Bronchial epithelial cell (primary cell): ENCODE measurements around the gene NAT14. TPM values are rescaled to one million over a fixed set of nuclear protein-coding genes. Genes with fewer than 3 reads are reported as not detected.

ENCODE experiments used
- DNase-seq: peaks from one replicate; pipeline ENCODE4 v3.0.0-alpha.2; 2010; ENCODE audit warnings: low read depth
- FAIRE-seq: peaks from 2 replicates; lab custom pipeline; 2011; peaks lifted over from hg19 to GRCh38; lab: Jason Lieb, UNC
- H3K27me3 ChIP-seq: 2 replicates; pipeline ENCODE4 v1.5.1; 2011; ENCODE audit warnings: low read length; ENCODE audit not compliant: control insufficient read depth, insufficient read depth
- H3K36me3 ChIP-seq: 2 replicates; pipeline ENCODE4 v1.5.1; 2011; ENCODE audit warnings: low read length; ENCODE audit not compliant: control insufficient read depth, insufficient read depth
- H3K4me3 ChIP-seq: 2 replicates; pipeline ENCODE4 v1.5.1; 2011; ENCODE audit warnings: mild to moderate bottlenecking, low read depth, low read length, control low read depth
- total RNA-seq: library from RNA; depleted of rRNA; stranded (reverse); fragments of >200 nt; gene quantifications from 2 replicates; pipeline ENCODE4 v1.2.1, GENCODE V29; 2014
- TF ChIP-seq, protein P1 (sequence below): IDR thresholded peaks from 2 replicates; pipeline ENCODE4 v1.5.1; 2011; ENCODE audit warnings: mild to moderate bottlenecking, moderate library complexity, low read length, control low read depth, inconsistent platforms; ENCODE audit not compliant: insufficient read depth, severe bottlenecking

Gene NAT14
- total RNA-seq, 1 donor from 2014 or later, result 2.4 TPM

DNA sequence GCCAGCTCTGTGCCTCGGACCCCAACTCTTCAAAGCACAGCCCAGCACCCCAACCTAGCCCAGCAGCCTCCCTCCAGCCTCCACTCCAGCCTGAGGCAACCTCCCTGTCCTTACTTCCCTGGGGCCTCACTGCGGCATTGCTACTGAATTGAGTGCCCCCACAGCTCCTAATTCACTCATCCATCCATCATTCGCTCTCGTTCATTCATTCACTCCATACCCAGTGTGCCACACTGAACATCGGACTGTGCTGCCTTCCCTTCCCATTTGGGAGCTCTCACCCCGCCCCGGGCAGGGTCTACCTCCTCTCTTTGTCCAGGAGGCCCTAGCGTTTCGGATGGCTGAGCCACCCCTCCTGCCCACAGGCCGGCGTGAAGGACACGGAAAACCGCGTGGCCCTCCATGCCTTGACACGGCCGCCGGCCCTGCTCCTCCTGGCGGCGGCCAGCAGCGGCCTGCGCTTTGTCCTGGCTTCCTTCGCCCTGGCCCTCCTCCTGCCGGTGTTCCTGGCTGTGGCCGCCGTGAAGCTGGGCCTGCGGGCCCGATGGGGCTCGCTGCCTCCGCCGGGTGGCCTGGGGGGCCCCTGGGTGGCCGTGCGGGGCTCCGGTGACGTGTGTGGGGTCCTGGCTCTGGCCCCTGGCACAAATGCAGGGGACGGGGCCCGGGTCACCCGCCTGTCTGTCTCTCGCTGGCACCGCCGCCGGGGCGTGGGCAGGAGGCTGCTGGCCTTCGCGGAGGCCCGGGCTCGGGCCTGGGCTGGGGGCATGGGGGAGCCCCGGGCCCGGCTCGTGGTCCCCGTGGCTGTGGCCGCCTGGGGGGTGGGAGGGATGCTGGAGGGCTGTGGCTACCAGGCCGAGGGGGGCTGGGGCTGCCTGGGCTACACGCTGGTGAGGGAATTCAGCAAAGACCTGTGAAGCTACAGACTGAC, 1.3 kb downstream of the NAT14 start:
- Histone ChIP-seq H3K36me3 (peaks cover 6% of the 10 kb centered on the region), H3K4me3 (no peak overlapping the region), H3K27me3 (peaks cover 2% of the 10 kb centered on the region)
- FAIRE-seq (no peak), DNase-seq (no peak)
- TF ChIP-seq, protein P1, sequence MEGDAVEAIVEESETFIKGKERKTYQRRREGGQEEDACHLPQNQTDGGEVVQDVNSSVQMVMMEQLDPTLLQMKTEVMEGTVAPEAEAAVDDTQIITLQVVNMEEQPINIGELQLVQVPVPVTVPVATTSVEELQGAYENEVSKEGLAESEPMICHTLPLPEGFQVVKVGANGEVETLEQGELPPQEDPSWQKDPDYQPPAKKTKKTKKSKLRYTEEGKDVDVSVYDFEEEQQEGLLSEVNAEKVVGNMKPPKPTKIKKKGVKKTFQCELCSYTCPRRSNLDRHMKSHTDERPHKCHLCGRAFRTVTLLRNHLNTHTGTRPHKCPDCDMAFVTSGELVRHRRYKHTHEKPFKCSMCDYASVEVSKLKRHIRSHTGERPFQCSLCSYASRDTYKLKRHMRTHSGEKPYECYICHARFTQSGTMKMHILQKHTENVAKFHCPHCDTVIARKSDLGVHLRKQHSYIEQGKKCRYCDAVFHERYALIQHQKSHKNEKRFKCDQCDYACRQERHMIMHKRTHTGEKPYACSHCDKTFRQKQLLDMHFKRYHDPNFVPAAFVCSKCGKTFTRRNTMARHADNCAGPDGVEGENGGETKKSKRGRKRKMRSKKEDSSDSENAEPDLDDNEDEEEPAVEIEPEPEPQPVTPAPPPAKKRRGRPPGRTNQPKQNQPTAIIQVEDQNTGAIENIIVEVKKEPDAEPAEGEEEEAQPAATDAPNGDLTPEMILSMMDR, result no peak

DNA sequence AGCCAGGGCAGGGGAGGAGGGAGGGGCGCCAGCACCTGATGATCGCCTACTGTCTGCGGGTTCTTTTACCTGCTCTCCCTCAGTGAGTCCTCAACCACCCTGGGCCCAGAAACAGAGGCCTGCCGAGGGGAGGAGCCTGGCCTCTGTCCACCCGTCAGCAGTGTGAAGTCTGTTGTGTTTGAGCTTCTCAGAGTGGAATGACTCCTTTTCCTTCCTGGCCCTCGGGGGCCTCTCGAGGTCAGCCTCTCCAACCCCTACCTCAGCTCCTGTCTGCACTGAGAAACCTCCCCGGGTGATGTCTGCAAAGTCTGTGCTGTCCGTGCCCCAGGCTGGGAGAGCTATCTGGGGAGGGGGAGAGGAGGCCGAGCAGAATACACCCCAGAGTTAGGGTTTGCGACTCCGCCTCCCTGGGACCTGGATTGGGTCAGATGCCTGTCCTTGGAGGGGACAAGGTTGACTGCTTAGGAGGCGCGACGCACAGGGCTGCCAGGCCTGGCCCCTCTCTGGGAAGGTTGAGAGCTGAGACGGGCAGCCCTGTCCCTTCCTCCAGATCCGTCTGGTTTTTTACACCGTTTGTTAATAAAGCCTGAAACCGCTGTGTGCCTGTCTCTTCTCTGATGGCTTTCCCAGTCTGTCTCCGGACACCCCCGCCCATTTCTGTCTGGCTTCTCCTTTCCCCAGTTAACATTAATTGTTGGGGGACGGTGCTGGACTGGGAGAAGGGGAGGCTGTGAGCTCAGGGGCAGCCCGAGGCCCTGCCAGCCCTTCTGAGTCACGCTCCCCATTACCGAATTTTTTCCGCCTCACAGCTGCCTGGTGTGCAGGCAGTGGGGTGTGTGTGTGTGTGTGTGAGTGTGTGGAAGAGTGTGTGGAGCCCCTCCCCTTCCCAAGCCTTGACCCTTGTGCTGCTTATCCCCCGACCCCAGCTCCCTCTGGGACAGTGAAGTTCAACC, 2.3 kb downstream of the NAT14 start:
- peak; percentile 66 for DNase-seq

DNA sequence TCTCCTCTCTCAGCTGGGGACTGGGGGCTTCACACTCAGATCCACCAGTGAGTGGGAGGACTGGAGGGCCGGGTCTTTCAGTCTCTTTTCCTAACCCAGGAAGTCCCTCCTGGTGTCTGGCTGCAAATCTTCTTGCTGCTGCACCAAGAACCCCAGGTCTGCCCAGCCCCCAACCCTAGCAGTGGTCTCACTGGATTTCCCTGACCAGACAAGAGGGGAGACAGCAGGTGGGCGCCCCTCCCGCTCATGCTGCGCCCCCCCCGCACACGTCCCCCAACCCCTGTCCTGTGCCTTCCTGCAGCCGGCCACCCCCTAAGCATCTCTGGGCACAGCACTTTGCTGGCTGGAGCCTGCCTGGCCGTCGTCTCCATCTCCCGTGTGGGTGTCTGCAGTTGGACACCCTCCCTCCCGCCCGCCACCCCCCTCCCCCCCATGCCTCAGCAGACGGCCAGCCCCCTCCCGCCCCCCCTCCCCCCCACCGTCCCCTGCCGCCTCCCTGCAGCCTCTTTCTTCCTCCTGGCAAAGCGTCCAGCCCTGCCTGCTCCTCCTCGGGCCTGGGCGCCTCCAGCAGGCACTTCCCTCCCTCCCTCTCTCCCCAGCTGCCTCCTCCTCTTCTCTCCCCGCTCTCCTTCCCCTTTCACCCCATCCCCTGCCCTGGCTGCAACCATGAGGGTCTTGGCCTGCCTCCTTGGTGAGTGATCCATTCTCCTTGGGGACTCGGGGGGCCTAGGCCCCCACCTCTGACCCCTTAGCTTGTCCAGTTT, 3.1 kb downstream of the NAT14 start, which contains the start of gene SSC5D:
Gene SSC5D, plus strand, starts transcription at position 513 of the 764 bp plus-strand sequence. Its CDS starts 154 bp downstream, at position 667.
- FAIRE-seq (no peak), DNase-seq (no peak)
- Histone ChIP-seq H3K4me3 (no peak within 1 kb of the TSS), H3K36me3 (peaks cover 2% of the 10 kb centered on the region), H3K27me3 (peaks cover 5% of the 10 kb centered on the region)
- TF ChIP-seq, protein P1, result no peak

More for the DNA sequence above, 2.3 kb downstream of the NAT14 start:
- Histone ChIP-seq H3K4me3 (no peak overlapping the region), H3K36me3 (peaks cover 6% of the 10 kb centered on the region), H3K27me3 (peaks cover 4% of the 10 kb centered on the region)
- TF ChIP-seq, protein P1, result no peak
- peak; percentile 36 for FAIRE-seq

DNA sequence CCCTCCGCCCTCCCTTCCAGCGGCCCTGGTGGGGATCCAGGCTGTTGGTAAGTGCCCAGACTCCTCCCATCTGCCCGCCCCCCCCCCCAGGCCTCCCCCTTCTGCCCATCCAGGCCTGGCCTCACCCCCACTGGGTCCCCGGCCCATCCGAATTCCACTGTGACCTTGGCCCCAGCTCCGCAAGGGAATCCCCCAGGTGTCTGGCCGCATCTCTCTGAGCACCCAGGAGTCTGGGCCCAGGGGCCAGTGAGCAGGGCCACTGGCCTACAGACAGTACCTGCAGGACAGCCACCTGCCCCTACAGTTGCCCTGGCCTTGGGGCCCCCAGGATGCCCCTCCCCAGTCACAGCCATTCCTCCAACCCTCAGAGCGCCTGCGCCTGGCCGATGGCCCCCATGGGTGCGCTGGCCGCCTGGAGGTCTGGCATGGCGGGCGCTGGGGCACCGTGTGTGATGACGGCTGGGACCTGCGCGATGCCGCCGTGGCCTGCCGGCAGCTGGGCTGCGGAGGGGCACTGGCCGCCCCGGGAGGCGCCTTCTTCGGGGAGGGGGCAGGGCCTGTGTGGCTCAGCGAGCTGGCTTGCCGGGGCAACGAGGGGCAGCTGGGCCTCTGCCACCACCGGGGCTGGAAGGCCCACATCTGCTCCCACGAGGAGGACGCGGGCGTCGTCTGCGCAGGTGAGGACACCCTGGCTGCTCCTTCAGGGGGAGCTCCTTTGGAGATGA, 4.2 kb downstream of the NAT14 start:
- Histone ChIP-seq H3K27me3 (peaks cover 5% of the 10 kb centered on the region), H3K4me3 (no peak overlapping the region), H3K36me3 (no peaks in the 10 kb centered on the region)
- FAIRE-seq (no peak), DNase-seq (no peak)
- TF ChIP-seq, protein P1, result no peak
